Measurements from ENCODE around the gene COMMD4. TPM values are rescaled to one million over a fixed set of nuclear protein-coding genes. Genes with fewer than 3 reads are reported as not detected.
"Not testable (repeated sequence)": the region's sequence is repeated elsewhere in the genome, so short reads cannot be mapped to it uniquely, and the experiment has no call there.

The COMMD4 gene
- 53.4 and 55.5 TPM in 2 replicates for total RNA-seq
- polyA plus RNA-seq (2012) = 71.2 TPM

- peak; percentile 97 for DNase-seq (ENCODE audit: low read depth)
These were observed at the start of gene COMMD4 for GRCh38 chr15:75335705-75336355. COMMD4 (plus strand) TSS chr15:75336063; CDS start chr15:75336090, 27 bp downstream.

- DNase-seq (ENCODE audit: low read depth) = not testable (repeated sequence)
These were observed 42.2 kb upstream of the COMMD4 start for GRCh38 chr15:75293660-75294059.

GRCh38 chr15:75298541-75299310 is 37.1 kb upstream of the COMMD4 start:
- DNase-seq (ENCODE audit: low read depth) = not testable (repeated sequence)

GRCh38 chr15:75299311-75299688 is 36.6 kb upstream of the COMMD4 start:
- not testable (repeated sequence) for DNase-seq (ENCODE audit: low read depth)

- not testable (repeated sequence) for DNase-seq (ENCODE audit: low read depth)
These were observed 35.8 kb upstream of the COMMD4 start for GRCh38 chr15:75300026-75300425.

GRCh38 chr15:75302318-75302717 is 33.5 kb upstream of the COMMD4 start:
- DNase-seq (ENCODE audit: low read depth) = no peak

GRCh38 chr15:75302753-75303152 is 33.1 kb upstream of the COMMD4 start:
- DNase-seq (ENCODE audit: low read depth) = not testable (repeated sequence)

- no peak for DNase-seq (ENCODE audit: low read depth)
These were observed 29.7 kb upstream of the COMMD4 start for GRCh38 chr15:75306188-75306587.

- DNase-seq (ENCODE audit: low read depth) = peak; percentile 6
These were observed 28.0 kb upstream of the COMMD4 start for GRCh38 chr15:75307778-75308390.

- DNase-seq (ENCODE audit: low read depth) = no peak
These were observed 26.2 kb upstream of the COMMD4 start for GRCh38 chr15:75309711-75310110.

- DNase-seq (ENCODE audit: low read depth) = peak; percentile 38
These were observed 23.3 kb upstream of the COMMD4 start for GRCh38 chr15:75312548-75312947.

GRCh38 chr15:75313116-75313845 is 22.6 kb upstream of the COMMD4 start:
- no peak for DNase-seq (ENCODE audit: low read depth)

- DNase-seq (ENCODE audit: low read depth) = no peak
These were observed 21.1 kb upstream of the COMMD4 start for GRCh38 chr15:75314552-75315290.

- not testable (repeated sequence) for DNase-seq (ENCODE audit: low read depth)
These were observed 16.5 kb upstream of the COMMD4 start for GRCh38 chr15:75319231-75319897.

GRCh38 chr15:75321711-75322110 is 14.2 kb upstream of the COMMD4 start:
- DNase-seq (ENCODE audit: low read depth) = no peak

GRCh38 chr15:75325922-75326321 is 9.9 kb upstream of the COMMD4 start:
- DNase-seq (ENCODE audit: low read depth) = no peak

GRCh38 chr15:75327005-75327404 is 8.9 kb upstream of the COMMD4 start:
- no peak for DNase-seq (ENCODE audit: low read depth)

- no peak for DNase-seq (ENCODE audit: low read depth)
These were observed 8.4 kb upstream of the COMMD4 start for GRCh38 chr15:75327491-75327890.

- DNase-seq (ENCODE audit: low read depth) = no peak
These were observed 7.2 kb upstream of the COMMD4 start for GRCh38 chr15:75328493-75329314.

Measured in myocyte (in vitro differentiated cells).